ENCODE results near the gene IGF1R.

The IGF1R gene

GRCh38 chr15:98876451-98877369 lies 228.4 kb downstream of the IGF1R start:
- Histone ChIP-seq H3K9me3 (ENCODE audit: insufficient read depth, low read length, severe bottlenecking) (no peaks in the 10 kb centered on the region), H3K4me3 (ENCODE audit: low read depth in 1 of 2, low read length in 2 of 2) (no peak overlapping the region), H2AFZ (ENCODE audit: low read depth, low read length) (no peak overlapping the region), H3K4me1 (ENCODE audit: insufficient read depth, low read length) (0 out of 2 replicates have a peak, but pooled peaks cover 3% of the 10 kb centered on the region), H3K79me2 (ENCODE audit: insufficient read depth, low read length) (peaks cover 51% of the 10 kb centered on the region), H3K27ac (ENCODE audit: low read length) (no peak overlapping the region), H3K4me2 (ENCODE audit: insufficient read depth, low read length) (no peak overlapping the region), H4K20me1 (ENCODE audit: insufficient read depth, low read length) (no peaks in the 10 kb centered on the region), H3K36me3 (ENCODE audit: insufficient read depth, low read length) (no peaks in the 10 kb centered on the region), H3K9ac (ENCODE audit: low read depth, low read length) (no peak overlapping the region), H3K27me3 (ENCODE audit: insufficient read depth, low read length, poor library complexity) (no peaks in the 10 kb centered on the region)
- ATAC-seq (ENCODE audit: insufficient read depth, low read depth) (no peak), DNase-seq (no peak)
- TF ChIP-seq EZH2 (IDR thresholded peaks at IDR 0.05; ENCODE audit: borderline replicate concordance, low read depth, low read length, severe bottlenecking) (no peak), CTCF (IDR thresholded peaks at IDR 0.05; ENCODE audit: borderline replicate concordance, extremely low read depth, low read length, poor library complexity, severe bottlenecking) (no peak)

- Histone ChIP-seq H2AFZ (ENCODE audit: low read depth, low read length) (no peak overlapping the region), H3K79me2 (ENCODE audit: insufficient read depth, low read length) (peaks cover 62% of the 10 kb centered on the region), H3K36me3 (ENCODE audit: insufficient read depth, low read length) (no peaks in the 10 kb centered on the region), H3K27me3 (ENCODE audit: insufficient read depth, low read length, poor library complexity) (no peaks in the 10 kb centered on the region), H3K9ac (ENCODE audit: low read depth, low read length) (no peak overlapping the region), H3K4me1 (ENCODE audit: insufficient read depth, low read length) (peaks cover 9% of the 10 kb centered on the region), H3K9me3 (ENCODE audit: insufficient read depth, low read length, severe bottlenecking) (no peaks in the 10 kb centered on the region), H3K4me3 (ENCODE audit: low read depth in 1 of 2, low read length in 2 of 2) (no peak overlapping the region), H3K4me2 (ENCODE audit: insufficient read depth, low read length) (no peak overlapping the region), H4K20me1 (ENCODE audit: insufficient read depth, low read length) (0 out of 2 replicates have a peak, but pooled peaks cover 4% of the 10 kb centered on the region), H3K27ac (ENCODE audit: low read length) (no peak overlapping the region)
- no peak for DNase-seq
- ATAC-seq (ENCODE audit: insufficient read depth, low read depth): no peak
- TF ChIP-seq CTCF (IDR thresholded peaks at IDR 0.05; ENCODE audit: borderline replicate concordance, extremely low read depth, low read length, poor library complexity, severe bottlenecking): no peak
These were observed 229.8 kb downstream of the IGF1R start for GRCh38 chr15:98878172-98878571.

GRCh38 chr15:98878862-98879261 lies 230.5 kb downstream of the IGF1R start:
- Histone ChIP-seq H3K36me3 (ENCODE audit: insufficient read depth, low read length) (no peaks in the 10 kb centered on the region), H2AFZ (ENCODE audit: low read depth, low read length) (no peak overlapping the region), H3K4me1 (ENCODE audit: insufficient read depth, low read length) (peaks cover 9% of the 10 kb centered on the region), H3K4me3 (ENCODE audit: low read depth in 1 of 2, low read length in 2 of 2) (no peak overlapping the region), H3K27ac (ENCODE audit: low read length) (no peak overlapping the region), H3K4me2 (ENCODE audit: insufficient read depth, low read length) (no peak overlapping the region), H3K9me3 (ENCODE audit: insufficient read depth, low read length, severe bottlenecking) (no peaks in the 10 kb centered on the region), H3K9ac (ENCODE audit: low read depth, low read length) (no peak overlapping the region), H4K20me1 (ENCODE audit: insufficient read depth, low read length) (0 out of 2 replicates have a peak, but pooled peaks cover 4% of the 10 kb centered on the region), H3K27me3 (ENCODE audit: insufficient read depth, low read length, poor library complexity) (no peaks in the 10 kb centered on the region), H3K79me2 (ENCODE audit: insufficient read depth, low read length) (peaks cover 65% of the 10 kb centered on the region)
- ATAC-seq (ENCODE audit: insufficient read depth, low read depth) (no peak), DNase-seq (no peak)
- TF ChIP-seq EZH2 (IDR thresholded peaks at IDR 0.05; ENCODE audit: borderline replicate concordance, low read depth, low read length, severe bottlenecking): no peak
- no peak for TF ChIP-seq CTCF (IDR thresholded peaks at IDR 0.05; ENCODE audit: borderline replicate concordance, extremely low read depth, low read length, poor library complexity, severe bottlenecking)

Measured in DND-41 (cell line).